ENCODE data around the gene TXNDC8. TPM values are rescaled to one million over a fixed set of nuclear protein-coding genes. Genes with fewer than 3 reads are reported as not detected.

Gene TXNDC8
- total RNA-seq, 1 donor from 2014 or later: not detected

- DNase-seq (ENCODE audit: low spot score in 2 of 2) (no peak), FAIRE-seq (no peak)
These were observed 53.3 kb downstream of the TXNDC8 start for GRCh38 chr9:110284211-110284844.

GRCh38 chr9:110283751-110284150 is 53.9 kb downstream of the TXNDC8 start:
- DNase-seq (ENCODE audit: low spot score in 2 of 2) (no peak), FAIRE-seq (no peak)

- no peak for FAIRE-seq
- DNase-seq (ENCODE audit: low spot score in 2 of 2): no peak
These were observed 55.0 kb downstream of the TXNDC8 start for GRCh38 chr9:110282739-110283081.

GRCh38 chr9:110282018-110282738 is 55.5 kb downstream of the TXNDC8 start:
- no peak for FAIRE-seq
- peak in 1 of 2 donors; percentile 27 for DNase-seq (ENCODE audit: low spot score in 2 of 2)

- DNase-seq (ENCODE audit: low spot score in 2 of 2) (no peak), FAIRE-seq (no peak)
These were observed 59.5 kb downstream of the TXNDC8 start for GRCh38 chr9:110278080-110278707.

- DNase-seq (ENCODE audit: low spot score in 2 of 2): no peak
- no peak for FAIRE-seq
These were observed 60.9 kb downstream of the TXNDC8 start for GRCh38 chr9:110276781-110277180.

- no peak for FAIRE-seq
These were observed 67.3 kb downstream of the TXNDC8 start for GRCh38 chr9:110270211-110270995.

GRCh38 chr9:110266795-110267194 is 70.9 kb downstream of the TXNDC8 start:
- DNase-seq (ENCODE audit: low spot score in 2 of 2): no peak
- FAIRE-seq: no peak

More at GRCh38 chr9:110270211-110270995, 67.3 kb downstream of the TXNDC8 start:
- DNase-seq (ENCODE audit: low spot score in 2 of 2): no peak

GRCh38 chr9:110261632-110262031 is 76.0 kb downstream of the TXNDC8 start:
- no peak for FAIRE-seq
- no peak for DNase-seq (ENCODE audit: low spot score in 2 of 2)

- FAIRE-seq (no peak), DNase-seq (ENCODE audit: low spot score in 2 of 2) (no peak)
These were observed 76.8 kb downstream of the TXNDC8 start for GRCh38 chr9:110260911-110261310.

GRCh38 chr9:110259566-110259965 is 78.1 kb downstream of the TXNDC8 start:
- no peak for FAIRE-seq
- DNase-seq (ENCODE audit: low spot score in 2 of 2): no peak

GRCh38 chr9:110258690-110259091 is 79.0 kb downstream of the TXNDC8 start:
- DNase-seq (ENCODE audit: low spot score in 2 of 2) (no peak), FAIRE-seq (no peak)

GRCh38 chr9:110257956-110258355 is 79.7 kb downstream of the TXNDC8 start:
- FAIRE-seq (no peak), DNase-seq (ENCODE audit: low spot score in 2 of 2) (no peak)

GRCh38 chr9:110257097-110257841 is 80.4 kb downstream of the TXNDC8 start:
- no peak for FAIRE-seq
- DNase-seq (ENCODE audit: low spot score in 2 of 2): no peak

GRCh38 chr9:110256380-110257096 is 81.1 kb downstream of the TXNDC8 start, which contains the start of gene TXN:
Gene TXN (minus strand): TSS chr9:110256507. CDS start chr9:110256435, 72 bp downstream.
- DNase-seq (ENCODE audit: low spot score in 2 of 2) (peak; percentile 79 to 85), FAIRE-seq (no peak)

GRCh38 chr9:110255463-110256379 is 81.9 kb downstream of the TXNDC8 start:
- DNase-seq (ENCODE audit: low spot score in 2 of 2) (peak; percentile 17 to 27), FAIRE-seq (no peak)

GRCh38 chr9:110255034-110255462 is 82.6 kb downstream of the TXNDC8 start:
- DNase-seq (ENCODE audit: low spot score in 2 of 2) (no peak), FAIRE-seq (no peak)

GRCh38 chr9:110254500-110254899 is 83.2 kb downstream of the TXNDC8 start:
- FAIRE-seq (no peak), DNase-seq (ENCODE audit: low spot score in 2 of 2) (no peak)
